GM12892 (cell line): Measurements from ENCODE around the gene CAMK2B.

Experiments used
- POLR2A ChIP-seq: IDR thresholded peaks from 2 replicates; pipeline ENCODE4 v1.6.1; 2011; ENCODE audit warnings: low read depth, low read length, control low read depth
- TAF1 ChIP-seq: IDR thresholded peaks from 2 replicates; pipeline ENCODE4 v1.6.1; 2011; ENCODE audit warnings: low read depth, mild to moderate bottlenecking, control low read depth, low read length, borderline replicate concordance

DNA sequence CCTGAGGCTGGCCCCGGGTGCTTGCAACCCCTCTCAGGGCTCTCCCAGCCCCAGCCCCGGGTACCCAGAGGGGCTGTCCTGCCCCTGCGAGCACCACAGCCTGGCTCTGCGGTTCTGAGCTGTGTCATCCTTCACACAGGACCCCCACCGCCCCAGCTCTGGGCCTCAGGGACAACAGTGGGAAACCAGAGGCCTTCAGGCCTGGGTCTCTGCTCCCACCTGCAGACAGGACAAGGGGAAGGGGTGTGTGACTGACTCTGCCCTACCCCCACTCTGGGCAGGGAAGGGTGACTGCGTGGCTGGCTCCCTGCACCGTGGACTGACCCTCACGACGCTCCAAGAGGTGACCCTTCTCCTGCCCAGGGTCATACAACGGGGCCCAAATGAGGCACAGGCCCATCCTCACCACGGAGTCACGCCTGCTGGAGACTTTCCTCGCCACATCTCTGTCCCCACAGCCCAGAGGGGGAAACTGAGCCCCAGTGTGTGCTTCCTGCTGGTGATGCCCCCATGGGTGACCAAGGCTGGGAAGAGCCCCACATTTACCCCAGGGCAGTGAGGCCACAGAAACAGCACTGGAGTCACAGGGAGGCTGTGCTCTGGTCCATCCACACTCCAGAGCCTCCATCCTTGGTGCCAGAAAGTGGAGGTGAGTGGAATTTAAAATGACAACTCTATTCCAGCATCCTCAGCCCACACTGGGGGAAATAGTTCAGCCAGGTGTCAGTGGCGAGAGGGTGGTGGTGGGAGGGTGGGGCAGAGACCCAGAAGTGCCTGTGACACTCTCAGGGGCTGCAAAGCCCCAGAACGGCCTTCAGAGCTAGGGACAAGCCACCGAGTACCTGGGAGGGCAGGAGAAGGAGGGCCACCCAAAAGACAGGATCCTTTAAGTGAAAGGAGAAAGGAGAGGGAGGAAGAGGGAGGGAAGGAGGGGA, 13.6 kb downstream of the CAMK2B start:
- TF ChIP-seq POLR2A (no peak), TAF1 (no peak)
